A673 (cell line): Measurements from ENCODE around the gene CXCL3. TPM values are rescaled to one million over a fixed set of nuclear protein-coding genes. Genes with fewer than 3 reads are reported as not detected.

ENCODE experiments used
- BruUV-seq: library from RNA; stranded (reverse); fragments of 400-500 nt; replicated peaks from 2 replicates; lab custom pipeline; 2021; lab: Mats Ljungman, UMichigan
- CTCF ChIA-PET: fragments of 300-600 bp; sonication (Branson Sonifier 250); formaldehyde crosslinking; loops from one replicate; lab custom pipeline; 2022; ENCODE audit warnings: antibody characterized with exemption; lab: Charles Lee
- POLR2A ChIA-PET: fragments of 300-600 bp; sonication (Branson Sonifier 250); formaldehyde crosslinking; loops from one replicate; lab custom pipeline; 2022; ENCODE audit warnings: antibody characterized with exemption; ENCODE audit not compliant: low non-redundant PET; lab: Charles Lee
- DNase-seq: peaks from one replicate; pipeline ENCODE4 v3.0.0-alpha.2; 2015; ENCODE audit warnings: low spot score
- H3K27ac ChIP-seq: fragments of 200-600 bp; sonication (generic); 2 replicates; pipeline ENCODE4 v1.5.1; 2016; ENCODE audit warnings: mixed run types, low read depth, mild to moderate bottlenecking, mixed read lengths, antibody characterized with exemption, low read length; ENCODE audit not compliant: poor library complexity, severe bottlenecking
- H3K27me3 ChIP-seq: fragments of 200-600 bp; sonication (generic); replicated peaks from 2 replicates; pipeline ENCODE4 v1.6.1; 2017; ENCODE audit warnings: mixed run types, low read depth, mild to moderate bottlenecking, mixed read lengths, antibody characterized with exemption, low read length; ENCODE audit not compliant: insufficient read depth, poor library complexity
- H3K36me3 ChIP-seq: fragments of 200-600 bp; sonication (generic); 2 replicates; pipeline ENCODE4 v1.6.1; 2016; ENCODE audit warnings: mixed run types, mild to moderate bottlenecking, mixed read lengths, antibody characterized with exemption, low read length; ENCODE audit not compliant: insufficient read depth, poor library complexity, severe bottlenecking
- H3K4me1 ChIP-seq: fragments of 200-600 bp; sonication (generic); 2 replicates; pipeline ENCODE4 v1.6.1; 2017; ENCODE audit warnings: mixed run types, mild to moderate bottlenecking, mixed read lengths, antibody characterized with exemption, low read length; ENCODE audit not compliant: insufficient read depth, poor library complexity, severe bottlenecking
- H3K4me3 ChIP-seq: fragments of 200-600 bp; sonication (generic); 2 replicates; pipeline ENCODE4 v1.5.1; 2016; ENCODE audit warnings: low read depth, mixed run types, mild to moderate bottlenecking, mixed read lengths, low read length; ENCODE audit not compliant: poor library complexity, severe bottlenecking
- H3K9me3 ChIP-seq: fragments of 200-600 bp; sonication (generic); 2 replicates; pipeline ENCODE4 v1.6.1; 2016; ENCODE audit warnings: mixed run types, low read depth, mild to moderate bottlenecking, mixed read lengths, antibody characterized with exemption, low read length; ENCODE audit not compliant: poor library complexity, severe bottlenecking
- EZH2 ChIP-seq: fragments of 200-600 bp; sonication (generic); IDR thresholded peaks from 2 replicates; pipeline ENCODE4 v1.6.1; 2017; ENCODE audit warnings: borderline replicate concordance, low read depth, mild to moderate bottlenecking, mixed read lengths, antibody characterized with exemption, low read length; ENCODE audit not compliant: poor library complexity, severe bottlenecking
- intact Hi-C: fragments of 100-400 bp; cut with micrococcal nuclease; formaldehyde crosslinking; loops from one replicate; pipeline ENCODE4 v1.10.0; 2022; ENCODE audit not compliant: unreplicated experiment
- total RNA-seq: library from RNA; stranded (reverse); gene quantifications from 2 replicates; pipeline ENCODE4 v1.2.3, GENCODE V29; 2021
- TF ChIP-seq, protein P1 (sequence below): fragments of 300-800, 200-600 bp; sonication (generic); conservative IDR thresholded peaks from 2 replicates; pipeline ENCODE4 v1.5.1; 2017; ENCODE audit warnings: low read depth, mild to moderate bottlenecking, antibody characterized with exemption, low read length, moderate library complexity, mixed read lengths

The CXCL3 gene
- total RNA-seq, 1 experiment from 2014 or later = 0.24 TPM

DNA sequence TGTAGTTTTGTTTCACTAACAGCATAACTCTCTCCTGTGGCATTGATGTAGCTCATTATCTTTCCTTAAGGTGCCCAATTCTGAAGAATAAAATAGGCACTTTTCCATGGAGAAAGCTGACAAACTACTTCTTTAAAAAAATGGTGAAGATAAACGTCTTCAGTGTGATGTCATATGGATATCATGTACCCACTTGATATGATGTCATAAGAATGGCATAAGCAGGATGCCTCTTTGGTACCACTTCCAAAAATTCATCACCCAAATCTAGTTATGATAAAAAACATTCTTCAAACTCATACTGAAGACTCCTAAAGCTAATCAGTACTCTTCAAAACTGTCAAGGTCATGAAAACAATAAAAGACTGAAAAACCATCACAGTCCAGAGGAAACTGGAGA lies 2.9 kb upstream of the CXCL3 start:
- H3K27ac ChIP-seq = no peak overlapping the region
- H3K4me3 ChIP-seq = no peak overlapping the region
- TF ChIP-seq, protein P1, sequence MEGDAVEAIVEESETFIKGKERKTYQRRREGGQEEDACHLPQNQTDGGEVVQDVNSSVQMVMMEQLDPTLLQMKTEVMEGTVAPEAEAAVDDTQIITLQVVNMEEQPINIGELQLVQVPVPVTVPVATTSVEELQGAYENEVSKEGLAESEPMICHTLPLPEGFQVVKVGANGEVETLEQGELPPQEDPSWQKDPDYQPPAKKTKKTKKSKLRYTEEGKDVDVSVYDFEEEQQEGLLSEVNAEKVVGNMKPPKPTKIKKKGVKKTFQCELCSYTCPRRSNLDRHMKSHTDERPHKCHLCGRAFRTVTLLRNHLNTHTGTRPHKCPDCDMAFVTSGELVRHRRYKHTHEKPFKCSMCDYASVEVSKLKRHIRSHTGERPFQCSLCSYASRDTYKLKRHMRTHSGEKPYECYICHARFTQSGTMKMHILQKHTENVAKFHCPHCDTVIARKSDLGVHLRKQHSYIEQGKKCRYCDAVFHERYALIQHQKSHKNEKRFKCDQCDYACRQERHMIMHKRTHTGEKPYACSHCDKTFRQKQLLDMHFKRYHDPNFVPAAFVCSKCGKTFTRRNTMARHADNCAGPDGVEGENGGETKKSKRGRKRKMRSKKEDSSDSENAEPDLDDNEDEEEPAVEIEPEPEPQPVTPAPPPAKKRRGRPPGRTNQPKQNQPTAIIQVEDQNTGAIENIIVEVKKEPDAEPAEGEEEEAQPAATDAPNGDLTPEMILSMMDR = no peak
- no peak for TF ChIP-seq EZH2
- no peaks in the 10 kb centered on the region for H3K9me3 ChIP-seq
- ChIA-PET POLR2A (no interaction called here), CTCF (no interaction called here)
- intact Hi-C loops = no loop called here
- H3K4me1 ChIP-seq = no peaks in the 10 kb centered on the region
- no peak for DNase-seq
- no peaks in the 10 kb centered on the region for H3K36me3 ChIP-seq
- BruUV-seq = no TSS peak
- no peaks in the 10 kb centered on the region for H3K27me3 ChIP-seq

DNA sequence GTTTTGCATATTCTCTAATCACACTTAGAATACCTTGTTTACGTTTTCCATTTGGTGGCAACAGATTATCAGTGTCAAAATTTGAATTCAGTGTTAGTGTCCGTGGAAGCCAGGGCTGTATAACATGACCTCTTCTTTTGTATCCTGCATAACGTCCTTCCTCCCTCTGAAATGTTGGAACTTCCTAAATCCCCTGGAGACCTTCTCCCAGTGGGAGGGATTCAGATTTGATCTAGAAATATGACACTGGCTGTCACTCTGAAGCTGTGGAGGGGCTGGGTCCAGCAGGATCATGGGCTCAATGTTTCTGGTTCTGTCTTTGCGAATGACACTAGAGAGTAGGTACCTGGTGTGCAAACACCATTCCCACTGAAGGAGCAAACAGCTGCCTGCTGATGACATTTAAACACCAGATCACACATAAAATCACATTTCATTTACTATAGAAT lies 850 bp upstream of the CXCL3 start:
- H3K9me3 ChIP-seq = no peaks in the 10 kb centered on the region
- CTCF ChIA-PET = no interaction called here
- H3K27me3 ChIP-seq = no peaks in the 10 kb centered on the region
- peak overlapping the region; percentile 60 for H3K4me3 ChIP-seq
- POLR2A ChIA-PET = no interaction called here
- no peak overlapping the region for H3K27ac ChIP-seq
- BruUV-seq = no TSS peak
- TF ChIP-seq EZH2 = no peak
- TF ChIP-seq, protein P1 = no peak
- intact Hi-C loops = no loop called here
- peak; percentile 14 for DNase-seq
- H3K36me3 ChIP-seq = no peaks in the 10 kb centered on the region
- no peaks in the 10 kb centered on the region for H3K4me1 ChIP-seq

DNA sequence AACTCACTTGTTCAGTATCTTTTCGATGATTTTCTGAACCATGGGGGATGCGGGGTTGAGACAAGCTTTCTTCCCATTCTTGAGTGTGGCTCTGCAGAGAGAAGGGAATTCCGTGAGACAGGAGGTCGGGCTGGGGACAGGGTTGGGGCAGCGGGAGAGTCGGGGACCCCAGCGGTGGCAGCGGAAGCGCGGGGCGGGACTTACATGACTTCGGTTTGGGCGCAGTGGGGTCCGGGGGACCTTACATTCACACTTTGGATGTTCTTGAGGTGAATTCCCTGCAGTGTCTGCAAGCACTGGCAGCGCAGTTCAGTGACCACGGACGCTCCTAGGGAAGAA lies 434 bp downstream of the CXCL3 start:
- Histone ChIP-seq H3K4me3 (peak overlapping the region; percentile 60), H3K9me3 (no peaks in the 10 kb centered on the region), H3K36me3 (no peaks in the 10 kb centered on the region), H3K4me1 (no peaks in the 10 kb centered on the region), H3K27ac (no peak overlapping the region), H3K27me3 (no peaks in the 10 kb centered on the region)
- POLR2A ChIA-PET = no interaction called here
- CTCF ChIA-PET = no interaction called here
- no peak for DNase-seq
- intact Hi-C loops = no loop called here
- TF ChIP-seq EZH2 = no peak
- TF ChIP-seq, protein P1 = no peak
- BruUV-seq = no TSS peak
